GM12801 (cell line): ENCODE measurements around the gene HIPK4.

Experiments
- CTCF ChIP-seq: IDR thresholded peaks from one replicate; pipeline ENCODE4 v1.5.1; 2011; ENCODE audit warnings: control low read depth; ENCODE audit not compliant: insufficient read length; ENCODE audit errors: extremely low read depth

HIPK4 gene

GRCh38 chr19:40379446-40380198 is 10.4 kb downstream of the HIPK4 start:
- TF ChIP-seq CTCF: no peak

GRCh38 chr19:40378509-40378908 is 11.5 kb downstream of the HIPK4 start:
- no peak for TF ChIP-seq CTCF

GRCh38 chr19:40377876-40378385 is 12.1 kb downstream of the HIPK4 start:
- no peak for TF ChIP-seq CTCF

GRCh38 chr19:40376286-40376862 is 13.6 kb downstream of the HIPK4 start:
- no peak for TF ChIP-seq CTCF

GRCh38 chr19:40374084-40374483 is 15.9 kb downstream of the HIPK4 start:
- no peak for TF ChIP-seq CTCF

- TF ChIP-seq CTCF: no peak
Observed at GRCh38 chr19:40371802-40372122, 18.2 kb downstream of the HIPK4 start.

GRCh38 chr19:40370997-40371801 is 18.8 kb downstream of the HIPK4 start:
- TF ChIP-seq CTCF: no peak
